ENCODE data around the gene EIPR1.
"Not testable (repeated sequence)": the region's sequence is repeated elsewhere in the genome, so short reads cannot be mapped to it uniquely, and the experiment has no call there.

DNA sequence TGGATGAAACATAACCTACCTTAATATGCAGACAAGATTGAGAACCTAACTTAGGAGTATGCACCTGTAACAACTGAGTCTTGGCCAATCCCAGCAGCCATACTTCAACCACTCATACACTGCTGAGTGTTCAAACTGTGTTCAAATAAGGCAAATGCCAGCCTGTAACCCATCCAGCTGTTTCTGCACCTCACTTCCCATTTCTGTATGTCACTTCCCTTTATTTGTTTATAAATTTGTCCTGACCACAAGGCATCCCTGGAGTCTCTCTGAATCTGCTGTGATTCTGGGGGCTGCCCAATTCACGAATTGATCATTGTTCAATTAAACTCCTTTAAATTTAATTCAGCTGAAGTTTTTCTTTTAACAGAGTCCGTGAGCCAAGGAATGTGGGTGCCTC is 20.2 kb downstream of the EIPR1 start:
- TF ChIP-seq, protein P1, sequence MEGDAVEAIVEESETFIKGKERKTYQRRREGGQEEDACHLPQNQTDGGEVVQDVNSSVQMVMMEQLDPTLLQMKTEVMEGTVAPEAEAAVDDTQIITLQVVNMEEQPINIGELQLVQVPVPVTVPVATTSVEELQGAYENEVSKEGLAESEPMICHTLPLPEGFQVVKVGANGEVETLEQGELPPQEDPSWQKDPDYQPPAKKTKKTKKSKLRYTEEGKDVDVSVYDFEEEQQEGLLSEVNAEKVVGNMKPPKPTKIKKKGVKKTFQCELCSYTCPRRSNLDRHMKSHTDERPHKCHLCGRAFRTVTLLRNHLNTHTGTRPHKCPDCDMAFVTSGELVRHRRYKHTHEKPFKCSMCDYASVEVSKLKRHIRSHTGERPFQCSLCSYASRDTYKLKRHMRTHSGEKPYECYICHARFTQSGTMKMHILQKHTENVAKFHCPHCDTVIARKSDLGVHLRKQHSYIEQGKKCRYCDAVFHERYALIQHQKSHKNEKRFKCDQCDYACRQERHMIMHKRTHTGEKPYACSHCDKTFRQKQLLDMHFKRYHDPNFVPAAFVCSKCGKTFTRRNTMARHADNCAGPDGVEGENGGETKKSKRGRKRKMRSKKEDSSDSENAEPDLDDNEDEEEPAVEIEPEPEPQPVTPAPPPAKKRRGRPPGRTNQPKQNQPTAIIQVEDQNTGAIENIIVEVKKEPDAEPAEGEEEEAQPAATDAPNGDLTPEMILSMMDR (IDR thresholded peaks at IDR 0.05), result not testable (repeated sequence)
- not testable (repeated sequence) for TF ChIP-seq MAX (CRISPR knock-in tag; IDR thresholded peaks at IDR 0.05); E2F1 (CRISPR knock-in tag; IDR thresholded peaks at IDR 0.05); CREM (CRISPR knock-in tag; IDR thresholded peaks at IDR 0.05); CBFB (CRISPR knock-in tag; IDR thresholded peaks at IDR 0.05; ENCODE audit: low read depth); TEAD4 (CRISPR knock-in tag; IDR thresholded peaks at IDR 0.05); ESRRA (CRISPR knock-in tag; IDR thresholded peaks at IDR 0.05; ENCODE audit: borderline replicate concordance); MLX (CRISPR knock-in tag; IDR thresholded peaks at IDR 0.05)
- TF ChIP-seq, protein P2, sequence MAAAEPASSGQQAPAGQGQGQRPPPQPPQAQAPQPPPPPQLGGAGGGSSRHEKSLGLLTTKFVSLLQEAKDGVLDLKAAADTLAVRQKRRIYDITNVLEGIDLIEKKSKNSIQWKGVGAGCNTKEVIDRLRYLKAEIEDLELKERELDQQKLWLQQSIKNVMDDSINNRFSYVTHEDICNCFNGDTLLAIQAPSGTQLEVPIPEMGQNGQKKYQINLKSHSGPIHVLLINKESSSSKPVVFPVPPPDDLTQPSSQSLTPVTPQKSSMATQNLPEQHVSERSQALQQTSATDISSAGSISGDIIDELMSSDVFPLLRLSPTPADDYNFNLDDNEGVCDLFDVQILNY (CRISPR knock-in tag; IDR thresholded peaks at IDR 0.05), result not testable (repeated sequence)
- TF ChIP-seq, protein P3, sequence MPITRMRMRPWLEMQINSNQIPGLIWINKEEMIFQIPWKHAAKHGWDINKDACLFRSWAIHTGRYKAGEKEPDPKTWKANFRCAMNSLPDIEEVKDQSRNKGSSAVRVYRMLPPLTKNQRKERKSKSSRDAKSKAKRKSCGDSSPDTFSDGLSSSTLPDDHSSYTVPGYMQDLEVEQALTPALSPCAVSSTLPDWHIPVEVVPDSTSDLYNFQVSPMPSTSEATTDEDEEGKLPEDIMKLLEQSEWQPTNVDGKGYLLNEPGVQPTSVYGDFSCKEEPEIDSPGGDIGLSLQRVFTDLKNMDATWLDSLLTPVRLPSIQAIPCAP (CRISPR knock-in tag; IDR thresholded peaks at IDR 0.05), result not testable (repeated sequence)
- TF ChIP-seq, protein P4, sequence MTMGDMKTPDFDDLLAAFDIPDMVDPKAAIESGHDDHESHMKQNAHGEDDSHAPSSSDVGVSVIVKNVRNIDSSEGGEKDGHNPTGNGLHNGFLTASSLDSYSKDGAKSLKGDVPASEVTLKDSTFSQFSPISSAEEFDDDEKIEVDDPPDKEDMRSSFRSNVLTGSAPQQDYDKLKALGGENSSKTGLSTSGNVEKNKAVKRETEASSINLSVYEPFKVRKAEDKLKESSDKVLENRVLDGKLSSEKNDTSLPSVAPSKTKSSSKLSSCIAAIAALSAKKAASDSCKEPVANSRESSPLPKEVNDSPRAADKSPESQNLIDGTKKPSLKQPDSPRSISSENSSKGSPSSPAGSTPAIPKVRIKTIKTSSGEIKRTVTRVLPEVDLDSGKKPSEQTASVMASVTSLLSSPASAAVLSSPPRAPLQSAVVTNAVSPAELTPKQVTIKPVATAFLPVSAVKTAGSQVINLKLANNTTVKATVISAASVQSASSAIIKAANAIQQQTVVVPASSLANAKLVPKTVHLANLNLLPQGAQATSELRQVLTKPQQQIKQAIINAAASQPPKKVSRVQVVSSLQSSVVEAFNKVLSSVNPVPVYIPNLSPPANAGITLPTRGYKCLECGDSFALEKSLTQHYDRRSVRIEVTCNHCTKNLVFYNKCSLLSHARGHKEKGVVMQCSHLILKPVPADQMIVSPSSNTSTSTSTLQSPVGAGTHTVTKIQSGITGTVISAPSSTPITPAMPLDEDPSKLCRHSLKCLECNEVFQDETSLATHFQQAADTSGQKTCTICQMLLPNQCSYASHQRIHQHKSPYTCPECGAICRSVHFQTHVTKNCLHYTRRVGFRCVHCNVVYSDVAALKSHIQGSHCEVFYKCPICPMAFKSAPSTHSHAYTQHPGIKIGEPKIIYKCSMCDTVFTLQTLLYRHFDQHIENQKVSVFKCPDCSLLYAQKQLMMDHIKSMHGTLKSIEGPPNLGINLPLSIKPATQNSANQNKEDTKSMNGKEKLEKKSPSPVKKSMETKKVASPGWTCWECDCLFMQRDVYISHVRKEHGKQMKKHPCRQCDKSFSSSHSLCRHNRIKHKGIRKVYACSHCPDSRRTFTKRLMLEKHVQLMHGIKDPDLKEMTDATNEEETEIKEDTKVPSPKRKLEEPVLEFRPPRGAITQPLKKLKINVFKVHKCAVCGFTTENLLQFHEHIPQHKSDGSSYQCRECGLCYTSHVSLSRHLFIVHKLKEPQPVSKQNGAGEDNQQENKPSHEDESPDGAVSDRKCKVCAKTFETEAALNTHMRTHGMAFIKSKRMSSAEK (CRISPR knock-in tag; IDR thresholded peaks at IDR 0.05; ENCODE audit: borderline replicate concordance), result not testable (repeated sequence)
- TF ChIP-seq, protein P5, sequence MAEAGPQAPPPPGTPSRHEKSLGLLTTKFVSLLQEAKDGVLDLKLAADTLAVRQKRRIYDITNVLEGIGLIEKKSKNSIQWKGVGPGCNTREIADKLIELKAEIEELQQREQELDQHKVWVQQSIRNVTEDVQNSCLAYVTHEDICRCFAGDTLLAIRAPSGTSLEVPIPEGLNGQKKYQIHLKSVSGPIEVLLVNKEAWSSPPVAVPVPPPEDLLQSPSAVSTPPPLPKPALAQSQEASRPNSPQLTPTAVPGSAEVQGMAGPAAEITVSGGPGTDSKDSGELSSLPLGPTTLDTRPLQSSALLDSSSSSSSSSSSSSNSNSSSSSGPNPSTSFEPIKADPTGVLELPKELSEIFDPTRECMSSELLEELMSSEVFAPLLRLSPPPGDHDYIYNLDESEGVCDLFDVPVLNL (CRISPR knock-in tag; IDR thresholded peaks at IDR 0.05; ENCODE audit: borderline replicate concordance, low read depth), result not testable (repeated sequence)
